HepG2 (cell line): ENCODE results near the gene TAS2R30. TPM values are rescaled to one million over a fixed set of nuclear protein-coding genes. Genes with fewer than 3 reads are reported as not detected.

Source experiments
- ATAC-seq: fragments of 200-7000 bp; cut with Tn5 transposase; 3 replicates; pipeline ENCODE4 v1.9.1; 2020; ENCODE audit warnings: mild to moderate bottlenecking, moderate library complexity
- BruUV-seq: library from RNA; stranded (reverse); fragments of 400-500 nt; replicated peaks from 2 replicates; lab custom pipeline; 2021; lab: Mats Ljungman, UMichigan
- CTCF ChIA-PET: fragments of 300-600 bp; formaldehyde crosslinking; extraction: SDS; loops from one replicate; lab custom pipeline; 2021; ENCODE audit warnings: low total read pairs, inconsistent platforms, low intra/inter-chr PET ratio; lab: Yijun Ruan, JAX
- POLR2A ChIA-PET: fragments of 350-600 bp; sonication (Branson Sonifier 250); formaldehyde crosslinking; loops from one replicate; lab custom pipeline; 2020; ENCODE audit warnings: antibody characterized with exemption, inconsistent platforms; lab: Yijun Ruan, JAX
- DNase-seq: peaks from one replicate; pipeline ENCODE4 v3.0.0-alpha.2; 2015; ENCODE audit warnings: low spot score
- FAIRE-seq: peaks from 3 replicates; lab custom pipeline; 2011; peaks lifted over from hg19 to GRCh38; lab: Jason Lieb, UNC
- H2AFZ ChIP-seq: one replicate; pipeline ENCODE4 v1.6.1; 2011; ENCODE audit warnings: low read length, inconsistent platforms
- H3K27ac ChIP-seq: fragments of 300-600 bp; 3 replicates; pipeline ENCODE4 v1.8.0; 2011; ENCODE audit warnings: mixed run types, mild to moderate bottlenecking, mixed read lengths, low read length, inconsistent platforms; ENCODE audit not compliant: insufficient read depth; ENCODE audit errors: extremely low read length
- H3K27me3 ChIP-seq, 2 experiments: fragments of 200-600 bp in 1 of 2; 2 replicates in 1 of 2; 3 replicates in 1 of 2; pipeline versions ENCODE4 v1.6.0 to v1.8.0; 2011; ENCODE audit warnings: low read length in 2 of 2, mild to moderate bottlenecking in 2 of 2, moderate library complexity in 2 of 2, inconsistent platforms in 1 of 2; ENCODE audit not compliant: insufficient read depth in 2 of 2, control insufficient read depth in 1 of 2
- H3K36me3 ChIP-seq, 2 experiments: fragments of 200-600 bp in 1 of 2; replicated peaks in 1 of 2; 2 replicates in 1 of 2; 3 replicates in 1 of 2; pipeline versions ENCODE4 v1.5.1 to v1.8.0; 2011; ENCODE audit warnings: low read length in 2 of 2, inconsistent platforms in 1 of 2; ENCODE audit not compliant: insufficient read depth in 2 of 2, control insufficient read depth in 1 of 2
- H3K4me1 ChIP-seq: 2 replicates; pipeline ENCODE4 v1.5.1; 2012; ENCODE audit warnings: low read length, inconsistent platforms; ENCODE audit not compliant: insufficient read depth
- H3K4me2 ChIP-seq: 2 replicates; pipeline ENCODE4 v1.6.0; 2011; ENCODE audit warnings: low read depth, low read length, inconsistent platforms
- H3K4me3 ChIP-seq, 3 experiments: fragments of 200-600 bp in 1 of 3; sonication (generic), shearing (Covaris generic) in 1 of 3; replicated peaks in 1 of 3; 2 replicates each; pipeline ENCODE4 v1.5.1; 2011 to 2016; ENCODE audit warnings: low read length in 3 of 3, inconsistent platforms in 2 of 3, low read depth in 2 of 3, mild to moderate bottlenecking in 2 of 3, control low read depth in 1 of 3, mixed read lengths in 1 of 3; ENCODE audit not compliant: insufficient read depth in 1 of 3
- H3K79me2 ChIP-seq: one replicate; pipeline ENCODE4 v1.6.1; 2011; ENCODE audit warnings: low read length, inconsistent platforms; ENCODE audit not compliant: insufficient read depth
- H3K9ac ChIP-seq: 2 replicates; pipeline ENCODE4 v1.6.0; 2011; ENCODE audit warnings: mild to moderate bottlenecking, low read depth, low read length, inconsistent platforms; ENCODE audit not compliant: insufficient read depth
- H3K9me3 ChIP-seq: 2 replicates; pipeline ENCODE4 v1.5.1; 2012; ENCODE audit warnings: mild to moderate bottlenecking, low read length
- H4K20me1 ChIP-seq: 2 replicates; pipeline ENCODE4 v1.6.0; 2011; ENCODE audit warnings: inconsistent platforms, mild to moderate bottlenecking, low read length, moderate library complexity; ENCODE audit not compliant: insufficient read depth
- ATF4 ChIP-seq, 2 experiments: fragments of 450-650 bp in 1 of 2; sonication (generic) in 1 of 2; formaldehyde crosslinking; IDR thresholded peaks; 2 replicates each; pipeline versions ENCODE4 v1.5.0 to v1.8.0; 2020 to 2022; ENCODE audit warnings: mild to moderate bottlenecking in 1 of 2, missing genetic modification reagents in 1 of 2
- CC2D1A ChIP-seq: sonication (generic); formaldehyde crosslinking; IDR thresholded peaks from 2 replicates; pipeline ENCODE4 v1.8.1; 2023; ENCODE audit warnings: mild to moderate bottlenecking, missing genetic modification reagents
- HMG20A ChIP-seq: IDR thresholded peaks from 2 replicates; pipeline ENCODE4 v1.6.1; 2016; ENCODE audit warnings: borderline replicate concordance
- HNRNPK ChIP-seq: fragments of 200-400 bp; formaldehyde crosslinking; IDR thresholded peaks from 2 replicates; pipeline ENCODE4 v1.6.1; 2018; ENCODE audit warnings: low read length, low read depth, moderate library complexity, mild to moderate bottlenecking; ENCODE audit not compliant: poor library complexity, severe bottlenecking
- MIXL1 ChIP-seq: IDR thresholded peaks from 2 replicates; pipeline ENCODE4 v1.6.1; 2016
- PCBP1 ChIP-seq: fragments of 200-400 bp; formaldehyde crosslinking; IDR thresholded peaks from 2 replicates; pipeline ENCODE4 v1.6.1; 2017; ENCODE audit warnings: mild to moderate bottlenecking, low read depth, low read length, borderline replicate concordance
- ZKSCAN1 ChIP-seq: fragments of 150-350 bp; IDR thresholded peaks from 2 replicates; pipeline ENCODE4 v1.6.1; 2014; ENCODE audit warnings: low read length
- ZNF282 ChIP-seq: fragments of 450-650 bp; IDR thresholded peaks from 2 replicates; pipeline ENCODE4 v1.6.1; 2018; ENCODE audit not compliant: partially characterized antibody
- ZNF709 ChIP-seq: sonication (generic); formaldehyde crosslinking; IDR thresholded peaks from 2 replicates; pipeline ENCODE4 v1.5.0; 2020; ENCODE audit warnings: mild to moderate bottlenecking, missing genetic modification reagents
- WGBS: methylation state at CpG from one replicate; pipeline ENCODE4 v1.1.6; 2017; ENCODE audit warnings: low lambda C conversion rate; 5-methylcytosine and 5-hydroxymethylcytosine counted together
- in situ Hi-C: cut with HindIII; loops from 2 replicates; pipeline ENCODE4 v1.10.0; 2017; ENCODE audit warnings: low pct_unique_long_range_greater_than_20kb; ENCODE audit not compliant: extremely low pct_ligation_motif_present
- intact Hi-C: fragments of 100-400 bp; cut with micrococcal nuclease; formaldehyde crosslinking; loops from one replicate; pipeline ENCODE4 v1.10.0; 2022; ENCODE audit not compliant: unreplicated experiment
- polyA plus RNA-seq, 8 experiments: library from polyadenylated mRNA; depleted of rRNA in 3 of 8; stranded (reverse) in 7 of 8; unstranded in 1 of 8; fragments of >200 nt; fragmentation: Illumina TruSeq in 4 of 8; extraction: Trizol in 4 of 8; gene quantifications; 2 replicates each; pipeline versions ENCODE4 v1.2.1 to v1.2.3, GENCODE V29; 2011 to 2016; ENCODE audit warnings: low read depth in 4 of 8, missing spikeins in 1 of 8, mixed read lengths in 1 of 8; ENCODE audit not compliant: insufficient read depth in 1 of 8
- total RNA-seq, 5 experiments: library from RNA; depleted of rRNA; stranded (reverse); fragments of >200 nt; fragmentation: Illumina TruSeq; extraction: Trizol; gene quantifications; 2 replicates each; pipeline ENCODE4 v1.2.3, GENCODE V29; 2016; ENCODE audit warnings: low read depth in 1 of 5

The TAS2R30 gene
- total and polyA plus RNA-seq, 2 of the 13 experiments (the other 11 are each of a cell fraction or from before 2014, with no cell fraction given) = 0.42 to 5.2 TPM

DNA sequence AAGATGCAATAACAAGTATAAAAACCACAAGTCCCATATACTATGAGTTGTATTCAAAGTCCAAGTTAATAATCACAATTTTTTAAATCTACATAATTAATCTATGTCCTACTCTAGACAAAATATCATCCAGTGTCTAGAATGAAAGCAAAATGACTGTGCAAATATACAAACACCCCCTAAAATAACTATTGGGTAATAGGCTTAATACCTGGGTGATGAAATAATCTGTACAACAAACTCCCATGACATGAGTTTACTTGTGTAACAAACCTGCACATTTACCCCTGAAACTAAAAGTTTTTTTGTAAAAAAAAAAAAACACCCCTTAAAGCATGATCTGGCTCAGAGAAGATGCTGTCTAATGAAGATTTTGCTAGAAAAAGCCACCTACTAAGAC, 48.1 kb upstream of the TAS2R30 start (continued):
- TF ChIP-seq ZKSCAN1 (no peak), ZNF709 (CRISPR knock-in tag) (no peak), CC2D1A (CRISPR knock-in tag) (no peak)

GRCh38 chr12:11178250-11178649, 43.8 kb upstream of the TAS2R30 start:
- H3K9me3 ChIP-seq = no peaks in the 10 kb centered on the region
- H3K4me2 ChIP-seq = no peak overlapping the region
- intact Hi-C loops (no loop called here), in situ Hi-C loops (no loop called here)
- TF ChIP-seq HNRNPK = peak; percentile 93
- TF ChIP-seq PCBP1 = peak; percentile 78; the same call in 1 of the 2 replicates
- no peak for TF ChIP-seq ZNF282
- no peak for TF ChIP-seq HMG20A (CRISPR knock-in tag)
- peaks cover 4% of the 10 kb centered on the region for H3K79me2 ChIP-seq
- no peak overlapping the region for H3K27ac ChIP-seq
- no peak overlapping the region for H3K9ac ChIP-seq
- no peaks in the 10 kb centered on the region for H3K36me3 ChIP-seq
- DNase-seq = no peak
- no peak overlapping the region for H2AFZ ChIP-seq
- 100% methylated on average over 1 of the region's 1 CpG for WGBS
- H3K4me3 ChIP-seq = no peak overlapping the region
- BruUV-seq = no TSS peak
- FAIRE-seq = no peak
- no peak for ATAC-seq
- H3K4me1 ChIP-seq = peaks cover 3% of the 10 kb centered on the region
- ChIA-PET POLR2A (no interaction called here), CTCF (no interaction called here)
- no peaks in the 10 kb centered on the region for H4K20me1 ChIP-seq
- no peaks in the 10 kb centered on the region for H3K27me3 ChIP-seq

GRCh38 chr12:11174022-11174421, 39.6 kb upstream of the TAS2R30 start:
- no peak for ATAC-seq
- Histone ChIP-seq H3K27ac (no peak overlapping the region), H3K4me2 (no peak overlapping the region), H3K27me3 (no peaks in the 10 kb centered on the region; a peak in 1 of 5 replicates), H3K9me3 (no peaks in the 10 kb centered on the region), H3K4me3 (no peak overlapping the region), H2AFZ (no peak overlapping the region), H3K4me1 (peaks cover 28% of the 10 kb centered on the region), H3K79me2 (peaks cover 41% of the 10 kb centered on the region), H3K9ac (no peak overlapping the region), H4K20me1 (peaks cover 11% of the 10 kb centered on the region), H3K36me3 (peaks cover 0 to 2% of the 10 kb centered on the region in 2 experiments; a peak in 3 of 5 replicates)
- FAIRE-seq = no peak
- CTCF ChIA-PET = no interaction called here
- POLR2A ChIA-PET = no interaction called here
- in situ Hi-C loops (no loop called here), intact Hi-C loops (no loop called here)
- DNase-seq = no peak
- BruUV-seq = no TSS peak
- no peak for TF ChIP-seq MIXL1 (CRISPR knock-in tag)
- peak in 1 of 2 experiments; percentile 50; a peak in 1 of 4 replicates for TF ChIP-seq ATF4 (CRISPR knock-in tag; IDR thresholded peaks at IDR 0.05)
- WGBS = 100% methylated on average over 2 of the region's 2 CpGs
